ENCODE results near the gene ORC5.

- TF ChIP-seq CEBPB (IDR thresholded peaks at IDR 0.05) (no peak), CTCF (IDR thresholded peaks at IDR 0.05) (no peak)
Measured at GRCh38 chr7:104149822-104150221, 58.0 kb downstream of the ORC5 start.
